Astrocyte (in vitro differentiated cells and primary cell): Measurements from ENCODE around the gene DGCR6.

ENCODE experiments used
- CTCF ChIP-seq: IDR thresholded peaks from 2 replicates; pipeline ENCODE4 v1.5.1; 2011; ENCODE audit warnings: low read depth, mild to moderate bottlenecking, inconsistent platforms, low read length, moderate library complexity; ENCODE audit not compliant: insufficient read depth
- EZH2 ChIP-seq: IDR thresholded peaks from 2 replicates; pipeline ENCODE4 v1.6.1; 2012; ENCODE audit warnings: mild to moderate bottlenecking, low read length, inconsistent platforms; ENCODE audit not compliant: insufficient read depth

DNA sequence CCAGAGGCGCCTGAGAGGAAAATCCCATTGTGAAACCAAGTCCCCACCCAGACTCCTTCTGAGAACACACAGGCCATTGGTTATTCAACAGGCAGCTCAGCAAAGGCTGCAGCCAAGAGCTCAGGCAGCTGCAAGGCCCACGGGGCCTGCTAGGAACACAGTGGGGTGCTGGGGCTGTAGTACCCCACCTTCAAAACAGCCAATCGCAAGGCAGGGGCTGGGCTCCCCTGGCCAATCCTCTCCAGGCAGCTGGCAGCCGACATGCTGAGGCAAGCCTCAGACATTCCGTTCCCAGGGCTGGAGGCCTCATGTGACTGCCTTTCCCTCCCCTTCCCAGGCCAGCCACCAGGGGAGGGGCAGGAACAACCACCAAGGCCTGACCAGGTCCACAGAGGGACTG, 23.3 kb downstream of the DGCR6 start:
- no peak for TF ChIP-seq CTCF
- TF ChIP-seq EZH2, result no peak
